Activated B cell treated with CpG ODN at 0.5 μM for 24 hours (primary cell): ENCODE measurements around the gene LATS2. TPM values are rescaled to one million over a fixed set of nuclear protein-coding genes. Genes with fewer than 3 reads are reported as not detected.
"Not testable (repeated sequence)": the region's sequence is repeated elsewhere in the genome, so short reads cannot be mapped to it uniquely, and the experiment has no call there.

Experiments
- ATAC-seq: fragments of 200-7000 bp; cut with Tn5 transposase; one replicate; pipeline ENCODE4 v1.10.0; 2021; ENCODE audit warnings: low read depth, mild to moderate bottlenecking, moderate library complexity
- CTCF ChIA-PET: fragments of 350-600 bp; sonication (Branson Sonifier 250); formaldehyde crosslinking; loops from one replicate; lab custom pipeline; 2021; ENCODE audit warnings: antibody characterized with exemption; lab: Charles Lee
- POLR2A ChIA-PET: fragments of 350-600 bp; sonication (Branson Sonifier 250); formaldehyde crosslinking; loops from one replicate; lab custom pipeline; 2021; ENCODE audit warnings: antibody characterized with exemption; lab: Charles Lee
- DNase-seq: peaks from one replicate; pipeline ENCODE4 v3.0.0; 2022
- H3K27ac Mint-ChIP-seq: one replicate; pipeline ENCODE4 v1.8.0; 2020; ENCODE audit warnings: mixed read lengths
- H3K27me3 Mint-ChIP-seq: one replicate; pipeline ENCODE4 v1.8.0; 2021; ENCODE audit warnings: mixed read lengths
- H3K36me3 Mint-ChIP-seq: one replicate; pipeline ENCODE4 v1.8.0; 2021; ENCODE audit warnings: low read depth, mixed read lengths
- H3K4me1 Mint-ChIP-seq: one replicate; pipeline ENCODE4 v1.8.0; 2021; ENCODE audit warnings: mixed read lengths
- H3K4me3 Mint-ChIP-seq: one replicate; pipeline ENCODE4 v1.8.0; 2020; ENCODE audit warnings: mild to moderate bottlenecking, mixed read lengths
- H3K9me3 Mint-ChIP-seq: one replicate; pipeline ENCODE4 v1.8.0; 2020; ENCODE audit warnings: mixed read lengths
- intact Hi-C: fragments of 100-400 bp; cut with micrococcal nuclease; formaldehyde crosslinking; loops from one replicate; pipeline ENCODE4 v1.15.1; 2024
- total RNA-seq: library from RNA; stranded (reverse); gene quantifications from 2 replicates; pipeline ENCODE4 v1.2.3, GENCODE V29; 2022
- TF ChIP-seq, protein P1 (sequence below): fragments of 200-600 bp; IDR thresholded peaks from one replicate; pipeline ENCODE4 v1.8.0; 2022; ENCODE audit warnings: antibody characterized with exemption, mild to moderate bottlenecking

Gene LATS2
- total RNA-seq, 1 donor from 2014 or later: 1.7 TPM

DNA sequence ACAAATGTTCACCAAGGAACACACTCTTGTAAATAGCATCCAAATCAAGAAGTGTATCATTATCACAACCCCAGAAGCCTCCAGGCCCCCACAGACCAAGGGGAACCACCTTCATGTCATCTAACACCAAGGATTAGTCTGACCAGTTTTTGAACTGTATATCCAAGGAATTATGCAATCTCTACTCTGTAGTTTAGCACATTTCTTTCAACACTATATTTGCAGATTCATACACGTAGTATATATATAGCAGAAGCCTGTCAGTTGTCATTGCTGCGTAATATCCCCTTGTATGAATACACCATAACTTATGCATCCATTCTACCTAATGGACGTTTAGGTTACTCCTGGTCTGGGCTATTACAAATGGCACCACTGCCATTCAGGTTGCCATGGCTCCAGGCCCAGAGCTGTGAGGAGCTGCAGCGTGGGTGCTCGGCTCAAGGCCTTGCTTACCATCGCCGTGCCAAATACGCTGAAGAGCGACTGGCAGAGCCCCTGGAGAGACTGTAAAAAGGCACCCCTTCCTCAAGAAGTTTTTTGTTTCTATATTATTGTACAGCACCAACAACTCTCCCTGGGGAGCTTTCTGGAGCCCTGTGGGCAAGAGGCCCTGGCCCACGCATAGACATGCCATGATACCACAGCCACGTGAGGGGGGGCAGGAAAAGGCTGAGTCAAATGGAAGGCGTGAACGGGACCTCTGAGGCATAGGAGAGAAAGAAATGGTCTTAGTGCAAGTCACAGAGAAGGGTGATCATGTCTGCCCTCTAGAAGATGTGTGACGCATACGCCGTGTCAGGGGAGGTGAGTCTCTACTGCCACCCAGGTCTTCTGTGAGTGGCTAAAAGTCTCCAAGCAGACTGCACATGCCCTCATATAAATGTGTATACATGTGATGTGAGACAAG is 10.8 kb downstream of the LATS2 start:
- TF ChIP-seq, protein P1, sequence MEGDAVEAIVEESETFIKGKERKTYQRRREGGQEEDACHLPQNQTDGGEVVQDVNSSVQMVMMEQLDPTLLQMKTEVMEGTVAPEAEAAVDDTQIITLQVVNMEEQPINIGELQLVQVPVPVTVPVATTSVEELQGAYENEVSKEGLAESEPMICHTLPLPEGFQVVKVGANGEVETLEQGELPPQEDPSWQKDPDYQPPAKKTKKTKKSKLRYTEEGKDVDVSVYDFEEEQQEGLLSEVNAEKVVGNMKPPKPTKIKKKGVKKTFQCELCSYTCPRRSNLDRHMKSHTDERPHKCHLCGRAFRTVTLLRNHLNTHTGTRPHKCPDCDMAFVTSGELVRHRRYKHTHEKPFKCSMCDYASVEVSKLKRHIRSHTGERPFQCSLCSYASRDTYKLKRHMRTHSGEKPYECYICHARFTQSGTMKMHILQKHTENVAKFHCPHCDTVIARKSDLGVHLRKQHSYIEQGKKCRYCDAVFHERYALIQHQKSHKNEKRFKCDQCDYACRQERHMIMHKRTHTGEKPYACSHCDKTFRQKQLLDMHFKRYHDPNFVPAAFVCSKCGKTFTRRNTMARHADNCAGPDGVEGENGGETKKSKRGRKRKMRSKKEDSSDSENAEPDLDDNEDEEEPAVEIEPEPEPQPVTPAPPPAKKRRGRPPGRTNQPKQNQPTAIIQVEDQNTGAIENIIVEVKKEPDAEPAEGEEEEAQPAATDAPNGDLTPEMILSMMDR: no peak
- no peak for DNase-seq
- H3K27ac Mint-ChIP-seq: no peak overlapping the region
- H3K36me3 Mint-ChIP-seq: no peaks in the 10 kb centered on the region
- H3K4me3 Mint-ChIP-seq: no peak overlapping the region
- H3K27me3 Mint-ChIP-seq: peaks cover 2% of the 10 kb centered on the region
- peaks cover 2% of the 10 kb centered on the region for H3K4me1 Mint-ChIP-seq
- ATAC-seq: no peak
- ChIA-PET POLR2A (no interaction called here), CTCF (no interaction called here)
- no peaks in the 10 kb centered on the region for H3K9me3 Mint-ChIP-seq
- intact Hi-C loops: no loop called here

DNA sequence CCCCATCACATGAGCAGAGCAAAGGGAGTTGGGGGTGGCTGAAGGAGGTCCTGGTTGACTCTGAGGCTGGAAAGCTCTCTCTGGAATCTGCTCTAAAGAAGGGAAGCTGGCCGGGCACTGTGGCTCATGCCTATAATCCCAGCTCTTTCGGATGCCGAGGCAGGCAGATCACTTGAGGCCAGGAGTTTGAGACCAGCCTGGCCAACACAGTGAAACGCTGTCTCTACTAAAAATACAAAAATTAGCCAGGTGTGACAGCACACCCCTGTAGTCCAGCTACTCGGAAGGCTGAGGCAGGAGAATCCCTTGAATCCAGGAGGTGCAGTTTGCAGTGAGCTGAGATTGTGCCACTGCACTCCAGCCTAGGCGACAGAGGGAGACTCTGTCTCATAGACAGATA is 11.7 kb downstream of the LATS2 start:
- H3K9me3 Mint-ChIP-seq, H3K4me3 Mint-ChIP-seq, DNase-seq, ATAC-seq, H3K27ac Mint-ChIP-seq, CTCF ChIA-PET, intact Hi-C loops, H3K4me1 Mint-ChIP-seq, POLR2A ChIA-PET, H3K36me3 Mint-ChIP-seq, H3K27me3 Mint-ChIP-seq: not testable (repeated sequence)

DNA sequence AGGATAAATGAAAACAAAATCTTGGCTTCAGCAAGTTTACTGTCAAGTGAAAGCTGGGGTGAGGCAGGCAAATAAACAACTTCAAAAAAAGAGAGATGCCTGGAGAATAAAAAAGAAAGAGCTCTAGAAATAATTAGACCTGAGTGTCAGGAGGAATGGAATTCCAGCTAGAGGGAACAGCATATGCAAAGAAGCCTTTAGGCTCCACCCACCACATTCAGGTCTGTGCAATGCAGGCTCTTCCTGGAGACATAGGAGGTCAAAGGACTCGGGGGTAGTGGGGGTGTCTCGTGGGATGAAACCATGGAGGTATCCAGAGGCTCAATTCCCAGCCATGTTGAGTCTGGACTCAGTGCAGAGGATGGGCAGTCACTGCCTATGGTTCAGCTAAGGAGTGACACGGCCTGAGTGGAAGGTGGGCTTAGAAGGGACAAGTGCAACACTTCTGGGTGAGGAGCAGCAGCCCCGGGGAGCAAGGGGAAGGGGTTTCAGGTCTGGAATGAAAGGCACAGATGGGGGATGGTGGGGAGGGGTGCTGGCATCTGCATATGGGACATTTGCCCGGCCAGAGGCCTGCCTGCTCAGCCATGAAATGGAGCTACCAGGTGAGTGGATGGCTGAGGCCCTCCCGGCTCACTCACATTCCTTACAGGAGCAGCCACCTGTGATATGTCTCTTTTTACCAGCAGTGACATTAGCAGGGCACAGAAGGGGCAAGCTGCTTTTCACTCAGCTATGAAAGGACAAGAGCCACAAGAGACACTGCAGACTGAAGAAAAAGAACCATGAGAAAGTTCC is 12.3 kb downstream of the LATS2 start:
- Mint-ChIP-seq H3K9me3 (no peaks in the 10 kb centered on the region), H3K27ac (no peak overlapping the region), H3K4me3 (no peak overlapping the region), H3K36me3 (no peaks in the 10 kb centered on the region), H3K4me1 (peaks cover 11% of the 10 kb centered on the region), H3K27me3 (peaks cover 5% of the 10 kb centered on the region)
- ATAC-seq: no peak
- ChIA-PET CTCF (no interaction called here), POLR2A (no interaction called here)
- DNase-seq: no peak
- intact Hi-C loops: no loop called here
- TF ChIP-seq, protein P1: no peak

DNA sequence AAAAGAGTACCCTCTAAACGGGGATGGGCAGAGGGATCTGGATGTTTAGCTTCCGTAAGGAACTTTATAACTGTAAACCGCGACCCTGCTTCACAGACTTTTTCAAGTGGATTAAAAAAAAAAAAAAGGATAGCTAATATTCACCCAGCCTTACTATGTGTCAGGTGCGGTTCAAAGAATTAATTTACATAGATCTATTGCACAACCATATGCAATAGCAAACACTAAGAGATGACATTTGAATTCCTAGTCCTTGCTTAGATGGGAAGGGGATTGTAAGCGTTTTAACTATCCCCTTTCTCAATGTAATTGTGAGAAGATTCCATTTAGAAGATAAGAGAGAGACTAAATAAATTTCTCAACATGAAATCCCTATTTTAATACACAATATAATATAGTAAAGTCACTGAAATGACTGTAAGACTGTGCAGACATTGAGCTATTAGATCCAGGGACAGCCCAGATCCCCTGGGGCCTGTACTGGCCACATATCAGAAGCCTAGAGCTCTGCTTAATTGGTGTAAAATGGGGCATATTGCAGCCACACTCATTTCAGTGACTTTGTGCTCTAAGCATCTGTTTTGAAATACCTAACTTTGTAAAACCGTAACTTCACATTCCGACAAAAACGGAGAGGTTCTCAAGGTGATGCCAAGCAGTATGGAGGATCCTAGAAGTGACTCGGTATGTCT is 13.6 kb downstream of the LATS2 start:
- Mint-ChIP-seq H3K27ac (no peak overlapping the region), H3K4me1 (peaks cover 11% of the 10 kb centered on the region), H3K4me3 (no peak overlapping the region), H3K27me3 (peaks cover 4% of the 10 kb centered on the region), H3K9me3 (no peaks in the 10 kb centered on the region), H3K36me3 (no peaks in the 10 kb centered on the region)
- ChIA-PET POLR2A (no interaction called here), CTCF (interaction anchor here (0.5 kb wide), 1 partner anchor 63 kb away, joined by 3 read pairs; no protein-coding TSS in a partner anchor)
- TF ChIP-seq, protein P1: no peak
- intact Hi-C loops: no loop called here
- no peak for DNase-seq
- ATAC-seq: no peak

DNA sequence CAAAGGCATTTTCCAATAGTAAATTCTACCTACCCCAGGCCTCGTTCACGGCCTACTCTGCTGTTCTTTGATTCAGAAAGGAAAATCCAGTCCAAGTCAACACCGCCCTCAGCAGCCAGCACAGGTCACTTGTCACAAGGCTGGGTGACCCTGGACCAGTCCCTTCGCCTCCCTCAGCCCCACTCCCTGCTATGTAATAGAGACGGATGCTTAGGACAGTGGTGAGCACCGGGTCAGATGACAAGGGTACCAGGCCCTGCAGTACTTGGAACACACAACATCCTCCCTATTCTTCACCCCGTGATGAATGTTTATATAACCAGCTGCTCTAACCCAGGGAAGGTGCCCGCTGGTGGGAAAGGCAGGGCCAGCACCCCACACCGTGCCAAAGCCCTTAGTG is 14.3 kb downstream of the LATS2 start:
- intact Hi-C loops: no loop called here
- H3K36me3 Mint-ChIP-seq: no peaks in the 10 kb centered on the region
- DNase-seq: no peak
- no peak overlapping the region for H3K4me3 Mint-ChIP-seq
- peaks cover 11% of the 10 kb centered on the region for H3K4me1 Mint-ChIP-seq
- no peaks in the 10 kb centered on the region for H3K9me3 Mint-ChIP-seq
- H3K27ac Mint-ChIP-seq: no peak overlapping the region
- POLR2A ChIA-PET: no interaction called here
- H3K27me3 Mint-ChIP-seq: peaks cover 4% of the 10 kb centered on the region
- ATAC-seq: no peak
- TF ChIP-seq, protein P1: no peak
- CTCF ChIA-PET: interaction anchor here (0.5 kb wide), 1 partner anchor 64 kb away, joined by 3 read pairs; no protein-coding TSS in a partner anchor
